BJ (cell line): ENCODE measurements around the gene RFX1. TPM values are rescaled to one million over a fixed set of nuclear protein-coding genes. Genes with fewer than 3 reads are reported as not detected.

Experiments used
- CTCF ChIA-PET: fragments of 350-600 bp; formaldehyde crosslinking; extraction: SDS; loops from one replicate; lab custom pipeline; 2021; ENCODE audit warnings: antibody characterized with exemption, inconsistent platforms; lab: Yijun Ruan, JAX
- POLR2A ChIA-PET: fragments of 300-600 bp; sonication (Branson Sonifier 250); formaldehyde crosslinking; extraction: SDS; loops from one replicate; lab custom pipeline; 2021; ENCODE audit warnings: antibody characterized with exemption; lab: Charles Lee
- DNase-seq: peaks from one replicate; pipeline ENCODE4 v3.0.0-alpha.2; 2011; ENCODE audit warnings: low read depth
- H3K27me3 ChIP-seq: 2 replicates; pipeline ENCODE4 v1.6.0; 2011; ENCODE audit warnings: low read length; ENCODE audit not compliant: control insufficient read depth, insufficient read depth
- H3K36me3 ChIP-seq: 2 replicates; pipeline ENCODE4 v1.5.1; 2011; ENCODE audit warnings: low read length; ENCODE audit not compliant: control insufficient read depth, insufficient read depth
- H3K4me3 ChIP-seq: 2 replicates; pipeline ENCODE4 v1.5.1; 2011; ENCODE audit warnings: low read depth, mild to moderate bottlenecking, control low read depth, low read length
- polyA plus RNA-seq: library from polyadenylated mRNA; depleted of rRNA; stranded (reverse); fragments of >200 nt; gene quantifications from 2 replicates; pipeline ENCODE4 v1.2.3, GENCODE V29; 2011
- TF ChIP-seq, protein P1 (sequence below): IDR thresholded peaks from 2 replicates; pipeline ENCODE4 v1.5.1; 2011; ENCODE audit warnings: low read depth, mild to moderate bottlenecking, control low read depth, inconsistent platforms, low read length, moderate library complexity; ENCODE audit not compliant: insufficient read depth

RFX1 gene
- polyA plus RNA-seq, 1 experiment: 0.78 TPM

- ChIA-PET POLR2A (no interaction called here), CTCF (interaction anchor here (1.2 kb wide), 1 partner anchor 123 kb away, joined by 4 read pairs; no protein-coding TSS in a partner anchor)
- Histone ChIP-seq H3K27me3 (no peaks in the 10 kb centered on the region), H3K36me3 (peaks cover 12% of the 10 kb centered on the region), H3K4me3 (no peak overlapping the region)
- TF ChIP-seq, protein P1, sequence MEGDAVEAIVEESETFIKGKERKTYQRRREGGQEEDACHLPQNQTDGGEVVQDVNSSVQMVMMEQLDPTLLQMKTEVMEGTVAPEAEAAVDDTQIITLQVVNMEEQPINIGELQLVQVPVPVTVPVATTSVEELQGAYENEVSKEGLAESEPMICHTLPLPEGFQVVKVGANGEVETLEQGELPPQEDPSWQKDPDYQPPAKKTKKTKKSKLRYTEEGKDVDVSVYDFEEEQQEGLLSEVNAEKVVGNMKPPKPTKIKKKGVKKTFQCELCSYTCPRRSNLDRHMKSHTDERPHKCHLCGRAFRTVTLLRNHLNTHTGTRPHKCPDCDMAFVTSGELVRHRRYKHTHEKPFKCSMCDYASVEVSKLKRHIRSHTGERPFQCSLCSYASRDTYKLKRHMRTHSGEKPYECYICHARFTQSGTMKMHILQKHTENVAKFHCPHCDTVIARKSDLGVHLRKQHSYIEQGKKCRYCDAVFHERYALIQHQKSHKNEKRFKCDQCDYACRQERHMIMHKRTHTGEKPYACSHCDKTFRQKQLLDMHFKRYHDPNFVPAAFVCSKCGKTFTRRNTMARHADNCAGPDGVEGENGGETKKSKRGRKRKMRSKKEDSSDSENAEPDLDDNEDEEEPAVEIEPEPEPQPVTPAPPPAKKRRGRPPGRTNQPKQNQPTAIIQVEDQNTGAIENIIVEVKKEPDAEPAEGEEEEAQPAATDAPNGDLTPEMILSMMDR: no peak
- DNase-seq: no peak
Observed at GRCh38 chr19:13935765-13936510, 70.2 kb downstream of the RFX1 start.

- POLR2A ChIA-PET: no interaction called here
- CTCF ChIA-PET: no interaction called here
Observed at GRCh38 chr19:13934785-13935109, 71.4 kb downstream of the RFX1 start.

DNA sequence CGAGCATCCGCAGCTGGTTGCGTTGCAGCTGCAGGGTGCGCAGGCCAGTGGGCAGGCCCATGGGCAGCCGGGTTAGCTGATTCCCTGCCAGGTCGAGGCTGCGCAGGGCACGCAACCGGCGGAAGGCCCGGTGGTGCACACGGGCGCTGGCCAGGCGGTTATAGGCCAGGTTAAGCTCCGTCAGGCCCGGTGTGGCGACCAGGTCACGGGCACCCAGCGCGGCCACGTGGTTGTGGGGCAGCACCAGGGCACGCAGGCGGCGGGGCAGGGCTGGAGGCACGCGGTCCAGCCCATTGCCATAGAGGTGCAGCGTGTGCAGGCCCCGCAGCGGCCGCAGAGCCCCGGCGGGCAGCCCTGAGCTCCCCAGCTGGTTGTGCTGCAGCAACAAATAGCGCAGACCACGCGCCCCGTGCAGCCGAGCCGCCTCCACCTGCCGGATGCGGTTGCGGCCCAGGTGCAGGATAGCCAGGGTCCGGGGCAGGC, 73.2 kb downstream of the RFX1 start:
- no peak for DNase-seq
- TF ChIP-seq, protein P1: no peak
- H3K4me3 ChIP-seq: no peak overlapping the region
- ChIA-PET CTCF (interaction anchor here (0.7 to 1.6 kb wide), 4 partner anchors 8 to 52 kb away, joined by 3 to 6 read pairs (median 4); partner anchors contain the start of gene DCAF15), POLR2A (no interaction called here)
- peaks cover 18% of the 10 kb centered on the region for H3K36me3 ChIP-seq
- no peaks in the 10 kb centered on the region for H3K27me3 ChIP-seq

More at GRCh38 chr19:13934785-13935109, 71.4 kb downstream of the RFX1 start:
- DNase-seq: no peak
- Histone ChIP-seq H3K4me3 (no peak overlapping the region), H3K36me3 (peaks cover 16% of the 10 kb centered on the region), H3K27me3 (no peaks in the 10 kb centered on the region)
- TF ChIP-seq, protein P1: no peak

- ChIA-PET CTCF (interaction anchor here (0.7 to 1.2 kb wide), 2 partner anchors 9 to 29 kb away, joined by 3 read pairs; no protein-coding TSS in a partner anchor), POLR2A (no interaction called here)
- no peak for DNase-seq
- Histone ChIP-seq H3K4me3 (no peak overlapping the region), H3K36me3 (peaks cover 21% of the 10 kb centered on the region), H3K27me3 (no peaks in the 10 kb centered on the region)
- TF ChIP-seq, protein P1: no peak
Observed at GRCh38 chr19:13932149-13932637, 73.9 kb downstream of the RFX1 start.

- ChIA-PET POLR2A (interaction anchor here (0.6 kb wide), 1 partner anchor 21 kb away, joined by 4 read pairs; the partner anchor contains the start of gene DCAF15), CTCF (interaction anchor here (1.2 kb wide), 1 partner anchor 10 kb away, joined by 3 read pairs; no protein-coding TSS in a partner anchor)
- Histone ChIP-seq H3K4me3 (no peak overlapping the region), H3K36me3 (peaks cover 22% of the 10 kb centered on the region), H3K27me3 (no peaks in the 10 kb centered on the region)
- DNase-seq: no peak
- TF ChIP-seq, protein P1: no peak
Observed at GRCh38 chr19:13931391-13932148, 74.5 kb downstream of the RFX1 start.
